HL-60/S4 (cell line): Measurements from ENCODE around the gene CGB7.
"Not testable (repeated sequence)": the region's sequence is repeated elsewhere in the genome, so short reads cannot be mapped to it uniquely, and the experiment has no call there.

Source experiments
- in situ Hi-C: fragments of 300-500 bp; cut with MboI; formaldehyde crosslinking; loops from 2 replicates; pipeline ENCODE4 v1.14.3; 2022; ENCODE audit warnings: low sequenced_read_pairs

CGB7 gene

DNA sequence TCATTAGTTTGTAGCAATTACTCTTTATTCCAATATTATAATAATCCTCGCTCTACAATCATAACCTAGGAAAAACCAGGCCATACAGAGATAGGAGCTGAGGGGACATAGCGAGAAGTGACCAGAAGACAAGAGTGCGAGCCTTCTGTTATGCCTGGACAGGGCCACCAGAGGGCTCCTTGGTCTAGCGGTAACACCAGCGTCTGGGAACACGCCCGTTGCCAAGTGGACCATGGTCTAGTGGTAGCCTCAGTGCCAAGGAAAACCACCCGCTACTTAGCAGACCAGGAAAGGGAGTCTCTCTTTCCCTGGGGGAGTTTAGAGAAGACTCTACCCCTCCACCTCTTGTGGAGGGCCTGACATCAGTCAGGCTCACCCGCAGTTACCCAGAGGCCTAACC, 17.3 kb upstream of the CGB7 start:
- in situ Hi-C loops: not testable (repeated sequence)

GRCh38 chr19:49073514-49074378, 16.2 kb upstream of the CGB7 start:
- in situ Hi-C loops: no loop called here

DNA sequence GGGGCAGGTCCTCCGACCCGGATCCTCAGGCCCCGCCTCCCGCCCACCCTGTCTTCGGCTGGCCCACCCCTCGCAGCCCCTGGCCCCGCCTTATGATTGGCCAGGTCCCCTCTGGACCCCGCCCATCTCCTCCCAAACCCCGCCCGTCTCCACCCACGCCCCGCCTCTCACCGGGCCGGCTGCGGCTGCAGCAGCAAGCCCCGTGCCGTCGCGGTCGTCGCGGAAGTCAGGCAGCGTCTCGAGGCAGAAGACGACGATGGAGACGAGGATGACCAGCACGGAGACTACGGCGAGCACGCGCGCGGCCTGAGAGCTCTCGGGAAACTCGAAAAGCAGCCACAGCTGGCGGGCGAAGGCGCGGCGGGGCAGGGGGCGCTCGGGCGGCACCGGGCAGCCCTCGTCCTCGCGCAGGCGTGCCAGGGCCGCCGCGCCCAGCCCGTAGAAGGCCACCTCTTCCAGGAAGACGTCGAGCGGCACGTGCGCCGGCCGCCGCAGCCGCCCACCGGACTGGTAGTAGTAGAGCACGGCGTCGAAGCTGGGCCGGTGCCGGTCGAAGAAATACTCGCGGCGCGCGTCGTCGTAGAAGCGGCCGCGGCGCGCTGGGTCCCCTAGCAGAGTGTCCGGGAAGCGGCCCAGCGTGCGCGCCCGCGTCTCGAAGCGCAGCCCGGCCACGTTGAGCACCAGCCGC, 14.5 kb upstream of the CGB7 start:
- in situ Hi-C loops: no loop called here

- in situ Hi-C loops: no loop called here
These were observed 12.9 kb upstream of the CGB7 start for GRCh38 chr19:49070416-49070815.

- in situ Hi-C loops: no loop called here
These were observed 11.5 kb upstream of the CGB7 start for GRCh38 chr19:49069026-49069425.

DNA sequence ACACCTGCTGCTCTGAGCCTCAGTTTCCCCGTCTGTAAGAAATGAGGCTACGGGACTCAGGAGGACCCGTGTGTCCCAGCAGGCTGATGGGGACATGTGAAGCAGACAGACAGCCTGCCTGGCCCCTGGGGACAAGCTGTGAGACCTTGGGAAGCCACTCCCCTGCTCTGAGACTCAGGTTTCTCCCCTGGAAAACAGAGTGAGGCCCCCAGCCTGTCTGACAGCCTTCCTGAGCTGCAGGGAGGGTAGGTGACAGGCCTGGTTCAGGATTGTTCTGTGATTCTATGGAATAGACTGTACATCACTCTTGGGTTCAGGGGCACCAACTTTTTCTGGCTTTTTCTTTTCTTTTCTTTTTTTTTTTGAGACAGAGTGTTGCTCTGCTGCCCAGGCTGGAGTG, 10.0 kb upstream of the CGB7 start:
- in situ Hi-C loops: no loop called here

DNA sequence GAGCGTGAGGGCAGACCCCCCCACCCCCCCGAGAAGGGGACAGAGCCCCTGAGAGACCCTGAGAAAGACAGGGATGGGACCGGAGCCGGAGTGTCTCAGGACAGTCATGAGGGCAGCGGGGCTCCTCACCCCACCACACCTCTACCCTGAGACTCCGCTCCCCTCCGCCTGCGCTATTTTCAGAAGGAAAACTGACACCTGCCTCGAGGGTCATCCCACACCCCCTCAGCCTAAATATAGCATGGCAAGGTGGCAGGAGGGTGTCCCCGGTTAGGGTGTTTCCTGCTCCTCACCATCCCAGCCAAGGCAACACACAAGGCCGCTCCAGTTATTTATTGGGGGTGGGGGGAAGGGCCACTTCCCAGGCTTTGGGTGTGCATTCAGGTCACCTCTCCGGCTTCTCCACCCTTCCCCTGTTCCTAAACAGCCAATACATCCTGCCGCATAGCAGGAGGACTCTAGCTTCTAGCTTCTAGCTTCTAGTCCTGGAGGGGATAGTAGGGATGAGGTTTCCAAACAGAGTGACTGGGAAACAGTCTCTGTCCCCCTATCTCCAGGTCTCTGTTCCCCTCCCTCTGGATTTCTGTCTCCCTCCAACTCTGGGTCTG, 8.5 kb upstream of the CGB7 start:
- in situ Hi-C loops: no loop called here

GRCh38 chr19:49064768-49065611, 7.4 kb upstream of the CGB7 start, which contains the start of gene NTF4:
TSS of gene NTF4 (minus strand) at chr19:49064818. CDS start at chr19:49061997, 2,821 bp downstream.
- in situ Hi-C loops: no loop called here

DNA sequence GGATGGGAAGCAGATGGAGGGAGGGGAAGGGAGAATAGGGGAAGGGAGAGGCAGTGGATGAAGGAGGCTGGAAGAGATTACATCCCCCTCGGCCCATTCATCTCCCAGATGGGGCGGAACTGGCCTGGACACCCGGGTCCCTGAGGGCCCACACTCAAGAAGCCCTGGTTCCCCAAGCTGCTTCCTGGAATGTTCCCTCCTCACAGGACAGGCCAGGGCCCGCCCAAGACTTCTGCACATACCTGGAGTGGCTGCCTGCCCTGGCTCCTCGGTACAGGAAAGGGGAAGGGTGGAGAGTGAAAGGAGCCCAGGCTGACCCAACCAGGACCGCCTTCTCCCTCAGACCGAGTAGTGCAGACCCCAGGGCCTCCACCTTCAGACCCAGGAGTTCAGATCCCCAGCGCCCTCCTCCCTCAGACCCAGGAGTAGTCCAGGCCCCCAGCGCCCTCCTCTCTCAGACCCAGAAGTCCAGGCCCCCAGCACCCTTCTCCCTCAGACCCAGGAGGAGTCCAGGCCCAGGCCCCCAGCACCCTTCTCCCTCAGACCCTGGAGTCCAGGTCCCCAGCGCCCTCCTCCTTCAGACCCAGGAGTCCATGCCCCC, 6.6 kb upstream of the CGB7 start:
- in situ Hi-C loops: no loop called here

DNA sequence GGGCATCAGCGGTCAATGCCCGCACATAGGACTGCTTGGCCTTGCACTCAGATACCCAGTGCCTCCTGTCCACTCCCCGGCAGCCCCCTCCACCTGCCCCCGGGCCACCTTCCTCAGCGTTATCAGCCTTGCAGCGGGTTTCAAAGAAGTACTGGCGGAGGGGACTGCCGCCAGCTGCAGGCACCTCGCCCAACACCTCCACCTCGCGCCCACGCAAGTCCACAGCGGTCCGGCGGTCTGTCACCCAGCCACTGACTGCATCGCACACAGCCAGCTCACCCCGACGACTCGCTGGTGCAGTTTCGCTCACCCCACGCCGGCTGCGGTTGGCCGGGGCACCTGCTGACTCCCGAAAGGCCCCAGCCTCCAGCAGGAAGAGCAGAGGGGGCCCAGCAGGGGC, 3.9 kb upstream of the CGB7 start:
- in situ Hi-C loops: no loop called here

DNA sequence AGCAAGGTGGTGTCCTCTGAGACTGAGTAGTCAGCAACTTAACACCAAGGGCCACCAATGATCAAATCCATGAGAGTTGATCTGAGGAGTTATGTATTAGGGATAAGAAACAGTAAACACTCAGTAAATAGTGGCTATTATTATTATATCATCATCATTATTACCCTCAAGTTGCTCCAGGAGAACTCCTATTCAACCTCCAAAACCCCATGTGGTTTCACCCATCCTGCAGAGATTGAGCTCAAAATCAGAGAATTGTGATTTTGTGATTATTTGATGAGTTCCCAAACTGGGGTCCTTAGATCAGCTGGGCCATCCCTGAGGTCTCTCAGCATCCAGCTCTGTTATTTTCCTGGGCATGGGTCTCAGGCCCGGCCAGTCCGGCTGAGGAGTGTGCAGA, 3.5 kb upstream of the CGB7 start:
- in situ Hi-C loops: no loop called here

GRCh38 chr19:49059053-49059452, 1.5 kb upstream of the CGB7 start:
- in situ Hi-C loops: no loop called here

- in situ Hi-C loops: no loop called here
These were observed 1.0 kb upstream of the CGB7 start for GRCh38 chr19:49058562-49058961.

- in situ Hi-C loops: not testable (repeated sequence)
These were observed 500 bp downstream of the CGB7 start for GRCh38 chr19:49056902-49057596.

GRCh38 chr19:49056101-49056901, 1.2 kb downstream of the CGB7 start:
- in situ Hi-C loops: no loop called here

GRCh38 chr19:49050376-49051033, 7.0 kb downstream of the CGB7 start:
- in situ Hi-C loops: not testable (repeated sequence)

DNA sequence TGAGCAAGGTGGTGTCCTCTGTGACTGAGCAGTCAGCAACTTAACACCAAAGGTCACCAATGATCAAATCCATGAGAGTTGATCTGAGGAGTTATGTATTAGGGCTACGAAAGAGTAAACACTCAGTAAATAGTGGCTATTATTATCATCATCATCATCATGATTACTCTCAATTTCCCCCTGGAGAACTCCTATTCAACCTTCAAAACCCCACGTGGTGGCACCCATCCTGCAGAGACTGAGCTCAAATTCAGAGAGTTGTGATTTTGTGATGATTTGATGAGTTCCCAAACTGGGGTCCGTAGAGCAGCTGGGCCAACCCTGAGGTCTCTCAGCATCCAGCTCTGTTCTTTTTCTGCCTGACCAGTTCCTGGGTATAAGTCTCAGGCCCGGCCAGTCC, 7.7 kb downstream of the CGB7 start:
- in situ Hi-C loops: not testable (repeated sequence)

DNA sequence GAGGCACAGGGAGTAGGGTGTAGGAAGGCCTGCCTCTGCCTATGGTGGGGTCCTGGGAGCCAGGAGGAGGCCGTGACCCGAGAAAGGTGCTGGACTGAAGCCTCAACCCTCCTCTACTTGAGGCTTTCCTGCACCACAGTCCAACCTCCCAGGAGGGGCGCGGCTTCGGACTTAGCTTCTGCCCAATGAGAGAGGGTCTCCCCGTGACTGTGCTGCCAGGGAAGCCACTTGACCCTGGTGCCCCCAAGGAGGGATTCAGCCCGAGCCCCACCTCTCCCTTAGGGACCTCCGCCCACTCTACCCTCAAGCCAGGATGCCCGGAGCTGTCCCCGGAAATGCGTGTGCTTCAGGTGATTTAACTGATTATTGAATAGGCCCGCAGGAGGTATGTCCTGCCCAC, 8.5 kb downstream of the CGB7 start, which contains the start of gene CGB8:
Gene CGB8, minus strand, starts transcription at position 101 of the 400 bp plus-strand sequence. CDS start 372 bp downstream, outside the sequence.
- in situ Hi-C loops: not testable (repeated sequence)
